ENCODE results near the gene IFITM5.
"Not testable (repeated sequence)": the region's sequence is repeated elsewhere in the genome, so short reads cannot be mapped to it uniquely, and the experiment has no call there.

The IFITM5 gene

GRCh38 chr11:299081-299891 is at the start of gene IFITM5:
IFITM5 (minus strand) TSS chr11:299526; CDS start chr11:299490, 36 bp downstream.
- DNase-seq (ENCODE audit: low read depth in 2 of 2) = no peak

GRCh38 chr11:346529-346928 is 47.2 kb upstream of the IFITM5 start:
- DNase-seq (ENCODE audit: low read depth in 2 of 2) = no peak

- no peak for DNase-seq (ENCODE audit: low read depth in 2 of 2)
These were observed 45.7 kb upstream of the IFITM5 start for GRCh38 chr11:344836-345578.

- DNase-seq (ENCODE audit: low read depth in 2 of 2) = no peak
These were observed 43.0 kb upstream of the IFITM5 start for GRCh38 chr11:342328-342727.

- DNase-seq (ENCODE audit: low read depth in 2 of 2) = no peak
These were observed 41.5 kb upstream of the IFITM5 start for GRCh38 chr11:340539-341512.

- no peak for DNase-seq (ENCODE audit: low read depth in 2 of 2)
These were observed 40.6 kb upstream of the IFITM5 start for GRCh38 chr11:339963-340362.

GRCh38 chr11:337711-338110 is 38.4 kb upstream of the IFITM5 start:
- DNase-seq (ENCODE audit: low read depth in 2 of 2) = no peak

GRCh38 chr11:336659-337198 is 37.4 kb upstream of the IFITM5 start:
- no peak for DNase-seq (ENCODE audit: low read depth in 2 of 2)

GRCh38 chr11:335779-336658 is 36.7 kb upstream of the IFITM5 start:
- DNase-seq (ENCODE audit: low read depth in 2 of 2) = no peak

GRCh38 chr11:334264-334994 is 35.1 kb upstream of the IFITM5 start:
- DNase-seq (ENCODE audit: low read depth in 2 of 2) = no peak

GRCh38 chr11:333616-334263 is 34.4 kb upstream of the IFITM5 start:
- not testable (repeated sequence) for DNase-seq (ENCODE audit: low read depth in 2 of 2)

- no peak for DNase-seq (ENCODE audit: low read depth in 2 of 2)
These were observed 33.5 kb upstream of the IFITM5 start for GRCh38 chr11:332651-333480.

- no peak for DNase-seq (ENCODE audit: low read depth in 2 of 2)
These were observed 32.2 kb upstream of the IFITM5 start for GRCh38 chr11:331358-332060.

- no peak for DNase-seq (ENCODE audit: low read depth in 2 of 2)
These were observed 31.5 kb upstream of the IFITM5 start for GRCh38 chr11:330694-331357.

GRCh38 chr11:330307-330693 is 31.0 kb upstream of the IFITM5 start:
- no peak for DNase-seq (ENCODE audit: low read depth in 2 of 2)

- no peak for DNase-seq (ENCODE audit: low read depth in 2 of 2)
These were observed 30.5 kb upstream of the IFITM5 start for GRCh38 chr11:329886-330253.

GRCh38 chr11:328516-329100 is 29.3 kb upstream of the IFITM5 start:
- not testable (repeated sequence) for DNase-seq (ENCODE audit: low read depth in 2 of 2)

Measured in stimulated activated CD8-positive, alpha-beta memory T cell treated with anti-CD3 and anti-CD28 coated beads, Interleukin-2, amount 100 ng/mL, for 48 hours (primary cell).